IMR-90 (cell line): ENCODE measurements around the gene HNRNPL. TPM values are rescaled to one million over a fixed set of nuclear protein-coding genes. Genes with fewer than 3 reads are reported as not detected.

Experiments used
- ATAC-seq: fragments of 200-7000 bp; cut with Tn5 transposase; 2 replicates; pipeline ENCODE4 v1.9.1; 2020; ENCODE audit warnings: low read depth, mild to moderate bottlenecking, moderate library complexity
- BruUV-seq: library from RNA; stranded (reverse); fragments of 400-500 nt; replicated peaks from 2 replicates; lab custom pipeline; 2021; lab: Mats Ljungman, UMichigan
- CTCF ChIA-PET: fragments of 300-600 bp; formaldehyde crosslinking; extraction: SDS; loops from one replicate; lab custom pipeline; 2021; ENCODE audit warnings: antibody characterized with exemption; lab: Yijun Ruan, JAX
- POLR2A ChIA-PET: fragments of 300-600 bp; sonication (Branson Sonifier 250); formaldehyde crosslinking; loops from one replicate; lab custom pipeline; 2022; ENCODE audit warnings: antibody characterized with exemption; ENCODE audit not compliant: unreplicated experiment; lab: Charles Lee
- DNase-seq: peaks from one replicate; pipeline ENCODE4 v3.0.0; 2013
- H2AFZ ChIP-seq: replicated peaks from 2 replicates; pipeline ENCODE3; 2013; ENCODE audit warnings: low read length, mild to moderate bottlenecking; ENCODE audit not compliant: poor library complexity
- H2AK5ac ChIP-seq: 2 replicates; pipeline ENCODE4 v1.6.1; 2013; ENCODE audit warnings: low read depth, low read length, inconsistent platforms
- H2AK9ac ChIP-seq: replicated peaks from 2 replicates; pipeline ENCODE3; 2013; ENCODE audit warnings: mild to moderate bottlenecking, low read depth, low read length, moderate library complexity; ENCODE audit not compliant: poor library complexity
- H2BK120ac ChIP-seq: 2 replicates; pipeline ENCODE4 v1.6.1; 2013; ENCODE audit warnings: low read depth, low read length, inconsistent platforms
- H2BK15ac ChIP-seq: 3 replicates; pipeline ENCODE4 v1.6.1; 2013; ENCODE audit warnings: low read depth, low read length, inconsistent platforms
- H2BK20ac ChIP-seq: 2 replicates; pipeline ENCODE4 v1.6.1; 2013; ENCODE audit warnings: low read depth, mild to moderate bottlenecking, inconsistent platforms, low read length, moderate library complexity
- H2BK5ac ChIP-seq: 2 replicates; pipeline ENCODE4 v1.6.1; 2013; ENCODE audit warnings: mild to moderate bottlenecking, low read depth, low read length, inconsistent platforms; ENCODE audit not compliant: poor library complexity, severe bottlenecking
- H3K14ac ChIP-seq: replicated peaks from 2 replicates; pipeline ENCODE4 v1.6.1; 2013; ENCODE audit warnings: low read depth, low read length, inconsistent platforms
- H3K18ac ChIP-seq: 2 replicates; pipeline ENCODE4 v1.6.1; 2013; ENCODE audit warnings: low read depth, low read length, control low read depth
- H3K23ac ChIP-seq: 2 replicates; pipeline ENCODE4 v1.6.1; 2013; ENCODE audit warnings: low read depth, low read length, inconsistent platforms
- H3K27ac ChIP-seq: 2 replicates; pipeline ENCODE4 v1.5.1; 2013; ENCODE audit warnings: mild to moderate bottlenecking, control low read depth, low read length; ENCODE audit not compliant: insufficient read depth
- H3K27me3 ChIP-seq: 2 replicates; pipeline ENCODE4 v1.6.1; 2013; ENCODE audit warnings: low read length; ENCODE audit not compliant: control insufficient read depth, insufficient read depth
- H3K36me3 ChIP-seq: 2 replicates; pipeline ENCODE4 v1.6.1; 2013; ENCODE audit warnings: low read length, mixed read lengths; ENCODE audit not compliant: control insufficient read depth, insufficient read depth
- H3K4ac ChIP-seq: 2 replicates; pipeline ENCODE4 v1.6.1; 2013; ENCODE audit warnings: low read depth, low read length, inconsistent platforms
- H3K4me1 ChIP-seq: 2 replicates; pipeline ENCODE4 v1.6.1; 2013; ENCODE audit warnings: low read length, mixed read lengths; ENCODE audit not compliant: control insufficient read depth, insufficient read depth
- H3K4me2 ChIP-seq: 2 replicates; pipeline ENCODE4 v1.6.1; 2013; ENCODE audit warnings: low read depth, mild to moderate bottlenecking, control low read depth, low read length, moderate library complexity
- H3K4me3 ChIP-seq: 2 replicates; pipeline ENCODE4 v1.5.1; 2013; ENCODE audit warnings: low read depth, mild to moderate bottlenecking, control low read depth, low read length, moderate library complexity; ENCODE audit not compliant: insufficient read depth
- H3K56ac ChIP-seq: 2 replicates; pipeline ENCODE4 v1.6.1; 2013; ENCODE audit warnings: low read length, inconsistent platforms; ENCODE audit not compliant: insufficient read depth; ENCODE audit errors: extremely low read depth
- H3K79me1 ChIP-seq, 2 experiments: 2 replicates each; pipeline ENCODE4 v1.6.1; 2013; ENCODE audit warnings: low read length in 2 of 2, inconsistent platforms in 1 of 2, low read depth in 1 of 2
- H3K9ac ChIP-seq: 2 replicates; pipeline ENCODE4 v1.6.1; 2013; ENCODE audit warnings: low read depth, low read length, control low read depth
- H3K9me1 ChIP-seq: 2 replicates; pipeline ENCODE4 v1.6.1; 2013; ENCODE audit warnings: low read length, inconsistent platforms; ENCODE audit not compliant: insufficient read depth
- H3K9me3 ChIP-seq: 2 replicates; pipeline ENCODE4 v1.6.1; 2013; ENCODE audit warnings: low read length; ENCODE audit not compliant: control insufficient read depth, insufficient read depth
- H4K20me1 ChIP-seq: 2 replicates; pipeline ENCODE4 v1.6.1; 2013; ENCODE audit warnings: low read length, inconsistent platforms; ENCODE audit not compliant: insufficient read depth
- H4K5ac ChIP-seq: 2 replicates; pipeline ENCODE4 v1.6.1; 2013; ENCODE audit warnings: mild to moderate bottlenecking, low read depth, low read length, control low read depth
- H4K8ac ChIP-seq, 2 experiments: 2 replicates each; pipeline ENCODE4 v1.6.1; 2013; ENCODE audit warnings: low read depth in 2 of 2, low read length in 2 of 2, control low read depth in 1 of 2, inconsistent platforms in 1 of 2
- H4K91ac ChIP-seq: 2 replicates; pipeline ENCODE4 v1.6.1; 2013; ENCODE audit warnings: low read depth, low read length, inconsistent platforms; ENCODE audit not compliant: insufficient read depth
- CHD1 ChIP-seq: IDR thresholded peaks from 2 replicates; pipeline ENCODE4 v1.6.1; 2012; ENCODE audit warnings: low read depth, low read length, improper control_type of control experiment
- MAFK ChIP-seq: IDR thresholded peaks from 2 replicates; pipeline ENCODE4 v1.6.1; 2012; ENCODE audit warnings: low read depth, low read length, improper control_type of control experiment
- MAZ ChIP-seq: IDR thresholded peaks from 2 replicates; pipeline ENCODE4 v1.6.1; 2012; ENCODE audit warnings: low read depth, mild to moderate bottlenecking, low read length, improper control_type of control experiment, moderate library complexity, borderline replicate concordance
- NFE2L2 ChIP-seq: fragments of 150-350 bp; IDR thresholded peaks from 2 replicates; pipeline ENCODE4 v1.6.1; 2016; ENCODE audit warnings: low read depth, mild to moderate bottlenecking, low read length
- RAD21 ChIP-seq: IDR thresholded peaks from 2 replicates; pipeline ENCODE4 v1.6.1; 2012; ENCODE audit warnings: low read length, improper control_type of control experiment
- RCOR1 ChIP-seq: IDR thresholded peaks from 2 replicates; pipeline ENCODE4 v1.6.1; 2012; ENCODE audit warnings: mild to moderate bottlenecking, low read length, improper control_type of control experiment; ENCODE audit not compliant: insufficient replicate concordance
- RFX5 ChIP-seq: IDR thresholded peaks from 2 replicates; pipeline ENCODE4 v1.8.0; 2012; ENCODE audit warnings: low read depth, mild to moderate bottlenecking, low read length, moderate library complexity
- SMC3 ChIP-seq: fragments of 150-350 bp; IDR thresholded peaks from 2 replicates; pipeline ENCODE4 v1.6.1; 2016; ENCODE audit warnings: low read depth, mild to moderate bottlenecking, antibody characterized with exemption, low read length, moderate library complexity
- WGBS, 2 experiments: methylation state at CpG; one replicate each; pipeline versions ENCODE4 v1.1.5 to v1.1.7; 2013; ENCODE audit warnings: missing lambda C conversion rate in 2 of 2; ENCODE audit not compliant: insufficient read length in 1 of 2; ENCODE audit errors: extremely low coverage in 2 of 2; 5-methylcytosine and 5-hydroxymethylcytosine counted together
- dilution Hi-C: fragments of 300-500 bp; cut with HindIII; formaldehyde crosslinking; loops from one replicate; pipeline ENCODE4 v1.14.3; 2018; ENCODE audit warnings: low sequenced_read_pairs; ENCODE audit not compliant: unreplicated experiment
- in situ Hi-C: fragments of 300-500 bp; cut with MboI; formaldehyde crosslinking; loops from 3 replicates; pipeline ENCODE4 v1.14.3; 2019; ENCODE audit warnings: low sequenced_read_pairs, inconsistent platforms, mixed read lengths
- intact Hi-C: fragments of 100-400 bp; cut with micrococcal nuclease; formaldehyde crosslinking; loops from 2 replicates; pipeline ENCODE4 v1.10.0; 2022
- polyA plus RNA-seq, 3 experiments: library from polyadenylated mRNA; depleted of rRNA; stranded (reverse); fragments of >200 nt; gene quantifications; 2 replicates each; pipeline ENCODE4 v1.2.3, GENCODE V29; 2012; ENCODE audit warnings: low replicate concordance in 1 of 3
- total RNA-seq: library from RNA; depleted of rRNA; stranded (reverse); fragments of >200 nt; gene quantifications from 2 replicates; pipeline ENCODE4 v1.2.3, GENCODE V29; 2012
- TF ChIP-seq, protein P1 (sequence below): fragments of 150-350 bp; IDR thresholded peaks from 2 replicates; pipeline ENCODE4 v1.6.1; 2017; ENCODE audit warnings: mild to moderate bottlenecking, antibody characterized with exemption, low read length, low read depth
- TF ChIP-seq, protein P2 (sequence below): conservative IDR thresholded peaks from 2 replicates; pipeline ENCODE4 v1.5.1; 2012; ENCODE audit warnings: mild to moderate bottlenecking, low read depth, low read length, improper control_type of control experiment

The HNRNPL gene
- total and polyA plus RNA-seq, 2 of the 4 experiments (the other 2 are of a cell fraction): 277 to 429 TPM

DNA sequence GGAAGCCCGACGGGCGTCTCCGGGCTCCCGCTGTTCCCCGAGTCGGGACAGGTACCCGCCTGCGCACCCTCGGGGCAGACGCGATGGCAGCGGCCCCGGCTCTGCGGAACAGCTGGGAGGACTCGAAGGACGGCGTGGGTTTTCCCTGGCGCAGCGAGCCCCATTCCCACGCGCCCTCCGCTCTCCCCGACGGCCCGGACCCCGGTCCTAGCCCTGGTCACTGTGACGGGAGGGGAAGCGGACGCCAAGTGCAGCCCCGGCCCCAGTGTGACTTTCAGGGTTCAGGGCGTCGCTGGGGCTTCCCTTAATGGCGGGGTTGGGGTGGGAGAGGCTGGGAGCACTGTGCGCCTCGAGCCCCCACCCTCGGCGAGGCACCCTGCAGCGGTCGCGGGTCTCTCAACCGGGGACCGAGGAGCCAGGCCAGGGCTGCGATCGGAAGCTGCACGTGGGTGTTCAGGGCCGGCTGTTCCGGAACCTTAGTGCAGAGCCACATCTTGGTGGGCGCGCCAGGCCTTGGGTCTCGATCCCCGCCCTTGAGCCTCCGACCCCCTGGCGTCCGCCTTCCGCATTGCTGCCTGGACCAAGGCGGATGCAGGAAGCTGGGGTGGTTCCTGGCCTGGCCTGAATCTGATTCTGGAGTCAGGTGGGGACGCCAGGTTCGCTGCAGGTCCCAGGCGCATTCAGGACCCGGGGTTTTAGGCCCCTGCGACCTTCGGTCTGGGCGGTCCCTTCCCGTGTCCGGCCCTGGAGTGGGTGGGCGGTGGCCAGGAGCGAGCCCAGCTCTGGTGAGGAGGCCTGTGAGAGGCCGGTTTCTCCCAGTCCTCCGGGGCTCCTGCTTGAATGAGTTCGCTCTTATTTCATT, 57.3 kb downstream of the HNRNPL start:
- dilution Hi-C loops (no loop called here), intact Hi-C loops (no loop called here), in situ Hi-C loops (no loop called here)
- 0 out of 2 replicates have a peak overlapping the region, but pooled peaks have one; percentile 1 for H3K27ac ChIP-seq
- TF ChIP-seq MAFK: no peak
- TF ChIP-seq RCOR1: no peak
- no peak for TF ChIP-seq MAZ
- TF ChIP-seq CHD1: no peak
- TF ChIP-seq, protein P1, sequence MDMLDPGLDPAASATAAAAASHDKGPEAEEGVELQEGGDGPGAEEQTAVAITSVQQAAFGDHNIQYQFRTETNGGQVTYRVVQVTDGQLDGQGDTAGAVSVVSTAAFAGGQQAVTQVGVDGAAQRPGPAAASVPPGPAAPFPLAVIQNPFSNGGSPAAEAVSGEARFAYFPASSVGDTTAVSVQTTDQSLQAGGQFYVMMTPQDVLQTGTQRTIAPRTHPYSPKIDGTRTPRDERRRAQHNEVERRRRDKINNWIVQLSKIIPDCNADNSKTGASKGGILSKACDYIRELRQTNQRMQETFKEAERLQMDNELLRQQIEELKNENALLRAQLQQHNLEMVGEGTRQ: no peak
- TF ChIP-seq NFE2L2: no peak
- no peak for TF ChIP-seq RAD21
- TF ChIP-seq SMC3: no peak
- TF ChIP-seq, protein P2, sequence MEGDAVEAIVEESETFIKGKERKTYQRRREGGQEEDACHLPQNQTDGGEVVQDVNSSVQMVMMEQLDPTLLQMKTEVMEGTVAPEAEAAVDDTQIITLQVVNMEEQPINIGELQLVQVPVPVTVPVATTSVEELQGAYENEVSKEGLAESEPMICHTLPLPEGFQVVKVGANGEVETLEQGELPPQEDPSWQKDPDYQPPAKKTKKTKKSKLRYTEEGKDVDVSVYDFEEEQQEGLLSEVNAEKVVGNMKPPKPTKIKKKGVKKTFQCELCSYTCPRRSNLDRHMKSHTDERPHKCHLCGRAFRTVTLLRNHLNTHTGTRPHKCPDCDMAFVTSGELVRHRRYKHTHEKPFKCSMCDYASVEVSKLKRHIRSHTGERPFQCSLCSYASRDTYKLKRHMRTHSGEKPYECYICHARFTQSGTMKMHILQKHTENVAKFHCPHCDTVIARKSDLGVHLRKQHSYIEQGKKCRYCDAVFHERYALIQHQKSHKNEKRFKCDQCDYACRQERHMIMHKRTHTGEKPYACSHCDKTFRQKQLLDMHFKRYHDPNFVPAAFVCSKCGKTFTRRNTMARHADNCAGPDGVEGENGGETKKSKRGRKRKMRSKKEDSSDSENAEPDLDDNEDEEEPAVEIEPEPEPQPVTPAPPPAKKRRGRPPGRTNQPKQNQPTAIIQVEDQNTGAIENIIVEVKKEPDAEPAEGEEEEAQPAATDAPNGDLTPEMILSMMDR: no peak
- TF ChIP-seq RFX5: no peak
- peak overlapping the region; percentile 42 for H4K5ac ChIP-seq
- no peak overlapping the region for H3K56ac ChIP-seq
- POLR2A ChIA-PET: no interaction called here
- H3K79me1 ChIP-seq: no peaks in the 10 kb centered on the region
- H3K4ac ChIP-seq: peak overlapping the region; percentile 78
- H2BK120ac ChIP-seq: peak overlapping the region; percentile 89
- no peak overlapping the region for H3K23ac ChIP-seq
- peak overlapping the region; percentile 85; the same call in 1 of the 2 replicates for H2AK5ac ChIP-seq
- DNase-seq: no peak
- peak overlapping the region; percentile 95; the same call in 2 of the 3 replicates for H2BK15ac ChIP-seq
- peak overlapping the region; percentile 96; the same call in 1 of the 2 replicates for H3K14ac ChIP-seq
- no TSS peak for BruUV-seq
- CTCF ChIA-PET: no interaction called here
- H3K9me1 ChIP-seq: peaks cover 3% of the 10 kb centered on the region; the same call in 1 of the 2 replicates
- H2AK9ac ChIP-seq: peak overlapping the region; percentile 84
- peak overlapping the region; percentile 88 for H2AFZ ChIP-seq
- H3K36me3 ChIP-seq: no peaks in the 10 kb centered on the region
- no peak overlapping the region for H3K4me3 ChIP-seq
- H2BK20ac ChIP-seq: peak overlapping the region; percentile 55
- H3K4me2 ChIP-seq: no peak overlapping the region
- peak overlapping the region; percentile 77 for H2BK5ac ChIP-seq
- ATAC-seq: peak; percentile 8; the same call in 1 of the 2 replicates
- no peak overlapping the region for H3K18ac ChIP-seq
- H3K4me1 ChIP-seq: peaks cover 5% of the 10 kb centered on the region
- no peak overlapping the region; the same call in 1 of the 2 replicates for H3K9ac ChIP-seq
- peak overlapping the region; percentile 86 for H4K91ac ChIP-seq
- no peaks in the 10 kb centered on the region for H3K9me3 ChIP-seq
- no peaks in the 10 kb centered on the region for H4K20me1 ChIP-seq
- H4K8ac ChIP-seq: peak overlapping the region; percentile 32 to 98; a peak in 3 of 4 replicates
- H3K27me3 ChIP-seq: no peaks in the 10 kb centered on the region; the same call in 1 of the 2 replicates
- 51% methylated on average over 17 of the region's 71 CpGs; no CpG with 5 or more reads in 1 of the 2 experiments for WGBS, 2 experiments
